H9 (cell line): ENCODE measurements around the gene SPRED2. TPM values are rescaled to one million over a fixed set of nuclear protein-coding genes. Genes with fewer than 3 reads are reported as not detected.

Experiments used
- DNase-seq: peaks from one replicate; pipeline ENCODE4 v3.0.0-alpha.2; 2017
- H2AFZ ChIP-seq: one replicate; pipeline ENCODE4 v1.6.1; 2013; ENCODE audit warnings: mild to moderate bottlenecking, low read length, control low read depth, moderate library complexity
- H2AK5ac ChIP-seq: 2 replicates; pipeline ENCODE4 v1.6.1; 2013; ENCODE audit warnings: low read length, control low read depth, mixed read lengths; ENCODE audit not compliant: insufficient read length
- H2BK120ac ChIP-seq: one replicate; pipeline ENCODE4 v1.6.1; 2013; ENCODE audit warnings: low read depth, mild to moderate bottlenecking, low read length, control low read depth, inconsistent platforms; ENCODE audit not compliant: poor library complexity, severe bottlenecking
- H2BK12ac ChIP-seq: 2 replicates; pipeline ENCODE4 v1.6.1; 2013; ENCODE audit warnings: low read length, control low read depth, mixed read lengths, low read depth; ENCODE audit not compliant: insufficient read length
- H2BK15ac ChIP-seq: 2 replicates; pipeline ENCODE4 v1.6.1; 2013; ENCODE audit warnings: low read depth, low read length, control low read depth
- H2BK20ac ChIP-seq: one replicate; pipeline ENCODE4 v1.6.1; 2013; ENCODE audit warnings: low read depth, mild to moderate bottlenecking, low read length, control low read depth, inconsistent platforms; ENCODE audit not compliant: poor library complexity, severe bottlenecking
- H2BK5ac ChIP-seq: 2 replicates; pipeline ENCODE4 v1.6.1; 2013; ENCODE audit warnings: low read length, control low read depth, mixed read lengths; ENCODE audit not compliant: insufficient read length
- H3K14ac ChIP-seq: 2 replicates; pipeline ENCODE4 v1.6.1; 2013; ENCODE audit warnings: low read length, control low read depth; ENCODE audit not compliant: insufficient read depth
- H3K18ac ChIP-seq: 2 replicates; pipeline ENCODE4 v1.6.1; 2013; ENCODE audit warnings: low read depth, mild to moderate bottlenecking, mixed read lengths, low read length, control low read depth; ENCODE audit not compliant: insufficient read length
- H3K23ac ChIP-seq: 2 replicates; pipeline ENCODE4 v1.6.1; 2013; ENCODE audit warnings: low read length, control low read depth, mixed read lengths, low read depth; ENCODE audit not compliant: insufficient read length
- H3K23me2 ChIP-seq: 2 replicates; pipeline ENCODE4 v1.6.1; 2013; ENCODE audit warnings: low read depth, mild to moderate bottlenecking, mixed read lengths, low read length, control low read depth; ENCODE audit not compliant: insufficient read length, poor library complexity, severe bottlenecking
- H3K27ac ChIP-seq: 2 replicates; pipeline ENCODE4 v1.5.1; 2013; ENCODE audit warnings: low read length, control low read depth, mixed read lengths, low read depth; ENCODE audit not compliant: insufficient read length
- H3K27me3 ChIP-seq: 2 replicates; pipeline ENCODE4 v1.6.1; 2013; ENCODE audit warnings: low read length, control low read depth, inconsistent platforms; ENCODE audit not compliant: insufficient read depth
- H3K4ac ChIP-seq: 2 replicates; pipeline ENCODE4 v1.6.1; 2013; ENCODE audit warnings: low read depth, mild to moderate bottlenecking, control low read depth, inconsistent platforms, low read length, moderate library complexity
- H3K4me1 ChIP-seq: 2 replicates; pipeline ENCODE4 v1.6.1; 2013; ENCODE audit warnings: low read length, control low read depth, inconsistent platforms; ENCODE audit not compliant: insufficient read depth
- H3K4me2 ChIP-seq: 2 replicates; pipeline ENCODE4 v1.6.1; 2013; ENCODE audit warnings: low read length, control low read depth, mixed read lengths; ENCODE audit not compliant: insufficient read length, insufficient read depth
- H3K56ac ChIP-seq: 2 replicates; pipeline ENCODE4 v1.6.1; 2013; ENCODE audit warnings: low read depth, mild to moderate bottlenecking, mixed read lengths, low read length, control low read depth; ENCODE audit not compliant: insufficient read length
- H3K79me1 ChIP-seq: 2 replicates; pipeline ENCODE4 v1.6.1; 2013; ENCODE audit warnings: low read depth, mild to moderate bottlenecking, moderate library complexity, low read length, control low read depth, inconsistent platforms; ENCODE audit not compliant: insufficient read depth, poor library complexity, severe bottlenecking
- H3K79me2 ChIP-seq: 2 replicates; pipeline ENCODE4 v1.6.1; 2013; ENCODE audit warnings: low read length, control low read depth, inconsistent platforms; ENCODE audit not compliant: insufficient read depth
- H3K9ac ChIP-seq: 2 replicates; pipeline ENCODE4 v1.6.1; 2013; ENCODE audit warnings: low read length, control low read depth, mixed read lengths; ENCODE audit not compliant: insufficient read length; ENCODE audit errors: extremely low read depth
- H3K9me3 ChIP-seq: one replicate; pipeline ENCODE4 v1.6.1; 2013; ENCODE audit warnings: low read depth, low read length, inconsistent platforms; ENCODE audit not compliant: control insufficient read depth
- H3T11ph ChIP-seq: one replicate; pipeline ENCODE4 v1.6.1; 2013; ENCODE audit warnings: mild to moderate bottlenecking, low read length, control low read depth, inconsistent platforms
- H4K20me1 ChIP-seq: one replicate; pipeline ENCODE4 v1.6.1; 2013; ENCODE audit not compliant: control insufficient read depth, insufficient read length, insufficient read depth
- H4K5ac ChIP-seq: 2 replicates; pipeline ENCODE4 v1.6.1; 2013; ENCODE audit warnings: low read depth, mild to moderate bottlenecking, mixed read lengths, low read length, control low read depth; ENCODE audit not compliant: insufficient read length
- H4K8ac ChIP-seq: replicated peaks from 2 replicates; pipeline ENCODE4 v1.6.1; 2013; ENCODE audit warnings: low read length, control low read depth, mixed read lengths, low read depth; ENCODE audit not compliant: insufficient read length
- H4K91ac ChIP-seq: 2 replicates; pipeline ENCODE4 v1.6.1; 2013; ENCODE audit warnings: low read depth, mild to moderate bottlenecking, moderate library complexity, mixed read lengths, low read length, control low read depth; ENCODE audit not compliant: insufficient read length
- H3K27ac Mint-ChIP-seq, 3 experiments: 2 replicates in 2 of 3; 3 replicates in 1 of 3; pipeline ENCODE4 v1.8.0; 2020 to 2021; ENCODE audit warnings: mixed read lengths in 3 of 3, mild to moderate bottlenecking in 1 of 3, moderate library complexity in 1 of 3
- H3K27me3 Mint-ChIP-seq: 2 replicates; pipeline ENCODE4 v1.8.0; 2021; ENCODE audit warnings: low read depth, mild to moderate bottlenecking, moderate library complexity, mixed read lengths
- H3K36me3 Mint-ChIP-seq, 3 experiments: 2 replicates in 2 of 3; 3 replicates in 1 of 3; pipeline ENCODE4 v1.8.0; 2020 to 2021; ENCODE audit warnings: low read depth in 3 of 3, mixed read lengths in 3 of 3; ENCODE audit not compliant: insufficient read depth in 1 of 3
- H3K4me1 Mint-ChIP-seq, 2 experiments: 2 replicates each; pipeline ENCODE4 v1.8.0; 2020; ENCODE audit warnings: mixed read lengths in 2 of 2
- H3K4me3 Mint-ChIP-seq, 2 experiments: 2 replicates in 1 of 2; 3 replicates in 1 of 2; pipeline ENCODE4 v1.8.0; 2020 to 2021; ENCODE audit warnings: mild to moderate bottlenecking in 2 of 2, mixed read lengths in 2 of 2, moderate library complexity in 1 of 2
- H3K9me3 Mint-ChIP-seq, 2 experiments: 2 replicates in 1 of 2; 3 replicates in 1 of 2; pipeline ENCODE4 v1.8.0; 2020; ENCODE audit warnings: mild to moderate bottlenecking in 2 of 2, mixed read lengths in 2 of 2, moderate library complexity in 1 of 2
- CTCF ChIP-seq: fragments of 200-600 bp; sonication (generic); conservative IDR thresholded peaks from 3 replicates; pipeline ENCODE4 v1.8.0; 2021; ENCODE audit warnings: antibody characterized with exemption, mild to moderate bottlenecking
- WGBS: extraction: QIAGEN DNeasy Blood & Tissue Kit; methylation state at CpG from one replicate; pipeline ENCODE4 v1.1.7; 2013; ENCODE audit warnings: missing lambda C conversion rate, low lambda C conversion rate, mixed read lengths; ENCODE audit not compliant: insufficient read length; ENCODE audit errors: extremely low coverage; 5-methylcytosine and 5-hydroxymethylcytosine counted together
- total RNA-seq: library from RNA; stranded (reverse); gene quantifications from 2 replicates; pipeline ENCODE4 v1.2.1, GENCODE V29; 2021

SPRED2 gene
- total RNA-seq, 1 experiment from 2014 or later = 23.5 TPM

DNA sequence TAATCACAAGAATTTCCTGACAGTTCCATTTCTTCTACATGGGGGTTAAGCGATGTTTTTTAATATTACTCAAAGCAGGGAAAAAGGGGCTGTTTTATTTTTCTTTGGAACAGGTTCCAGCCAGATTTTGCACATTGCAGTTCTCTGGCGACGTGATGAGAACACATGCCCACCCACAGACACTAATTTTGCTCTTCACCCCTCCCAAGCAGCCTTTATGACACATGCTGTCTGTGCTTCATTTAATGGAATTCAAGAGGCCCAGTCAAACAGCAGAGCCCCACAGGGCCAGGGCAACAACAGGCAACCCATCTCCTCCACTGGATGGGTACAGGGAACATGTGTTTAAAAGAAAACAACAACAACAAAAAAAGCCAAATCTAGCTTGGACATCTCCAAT, 70.8 kb downstream of the SPRED2 start:
- no peak overlapping the region for H2BK120ac ChIP-seq
- H3K4me1 Mint-ChIP-seq = peaks cover 22 to 33% of the 10 kb centered on the region in 2 experiments
- H3K23me2 ChIP-seq = no peaks in the 10 kb centered on the region
- H3K56ac ChIP-seq = no peak overlapping the region
- H3K27ac ChIP-seq = no peak overlapping the region
- no peaks in the 10 kb centered on the region for H4K20me1 ChIP-seq
- no peak overlapping the region for H4K91ac ChIP-seq
- peaks cover 8% of the 10 kb centered on the region; the same call in 1 of the 2 replicates for H3K4me1 ChIP-seq
- H3K23ac ChIP-seq = no peak overlapping the region
- no peaks in the 10 kb centered on the region for H3K27me3 ChIP-seq
- peaks cover 3% of the 10 kb centered on the region; the same call in 1 of the 2 replicates for H3K79me2 ChIP-seq
- H3T11ph ChIP-seq = no peak overlapping the region
- H3K4ac ChIP-seq = no peak overlapping the region
- H3K9me3 Mint-ChIP-seq = no peaks in the 10 kb centered on the region
- H3K14ac ChIP-seq = no peak overlapping the region
- no peak overlapping the region for H2AK5ac ChIP-seq
- H3K4me3 Mint-ChIP-seq = peak overlapping the region in 1 of 2 experiments; percentile 16; a peak in 1 of 5 replicates
- no peak for TF ChIP-seq CTCF
- no peak overlapping the region for H2BK20ac ChIP-seq
- H3K9ac ChIP-seq = no peak overlapping the region
- no peak overlapping the region for H3K4me2 ChIP-seq
- H3K18ac ChIP-seq = no peak overlapping the region
- WGBS = no CpG with 5 or more reads among the region's 3 CpGs
- no peak overlapping the region for H2AFZ ChIP-seq
- no peak overlapping the region for H2BK12ac ChIP-seq
- peaks cover 30% of the 10 kb centered on the region for H3K27me3 Mint-ChIP-seq
- no peak overlapping the region for H4K5ac ChIP-seq
- H2BK15ac ChIP-seq = no peak overlapping the region
- H3K36me3 Mint-ChIP-seq = no peaks in the 10 kb centered on the region
- DNase-seq = no peak
- H3K27ac Mint-ChIP-seq = no peak overlapping the region
- no peak overlapping the region for H2BK5ac ChIP-seq
- no peak overlapping the region for H4K8ac ChIP-seq
- no peaks in the 10 kb centered on the region for H3K9me3 ChIP-seq
- H3K79me1 ChIP-seq = peaks cover 2% of the 10 kb centered on the region
